OCI-LY1 (cell line): ENCODE results near the gene FN1.

Experiments used
- H2AFZ ChIP-seq: fragments of 200-600 bp; sonication (generic), shearing (Covaris generic); 2 replicates; pipeline ENCODE4 v1.6.0; 2014; ENCODE audit warnings: antibody characterized with exemption, mild to moderate bottlenecking, low read length
- H3F3A ChIP-seq: fragments of 200-600 bp; sonication (generic), shearing (Covaris generic); 2 replicates; pipeline ENCODE4 v1.6.0; 2014; ENCODE audit warnings: mild to moderate bottlenecking, antibody characterized with exemption, low read length, moderate library complexity; ENCODE audit not compliant: insufficient read depth
- H3K27ac ChIP-seq: fragments of 200-600 bp; sonication (generic); 2 replicates; pipeline ENCODE4 v1.5.1; 2014; ENCODE audit warnings: low read length, mixed run types, mild to moderate bottlenecking, low read depth; ENCODE audit not compliant: poor library complexity, severe bottlenecking
- H3K27me3 ChIP-seq: fragments of 200-600 bp; sonication (generic); 2 replicates; pipeline ENCODE4 v1.6.0; 2014; ENCODE audit warnings: antibody characterized with exemption, mild to moderate bottlenecking, low read length, moderate library complexity; ENCODE audit not compliant: insufficient read depth
- H3K36me3 ChIP-seq: fragments of 200-600 bp; sonication (generic); 2 replicates; pipeline ENCODE4 v1.6.1; 2014; ENCODE audit warnings: mild to moderate bottlenecking, antibody characterized with exemption, low read length, moderate library complexity, mixed read lengths; ENCODE audit not compliant: insufficient read depth
- H3K4me1 ChIP-seq: fragments of 200-600 bp; sonication (generic); 2 replicates; pipeline ENCODE4 v1.5.1; 2014; ENCODE audit warnings: mild to moderate bottlenecking, low read length, moderate library complexity; ENCODE audit not compliant: insufficient read depth, severe bottlenecking
- H3K4me2 ChIP-seq: fragments of 200-600 bp; sonication (generic), shearing (Covaris generic); 2 replicates; pipeline ENCODE4 v1.6.1; 2014; ENCODE audit warnings: low read length
- H3K4me3 ChIP-seq: fragments of 200-600 bp; sonication (generic); 2 replicates; pipeline ENCODE4 v1.5.1; 2014; ENCODE audit warnings: low read length, low read depth, mild to moderate bottlenecking, mixed read lengths; ENCODE audit not compliant: poor library complexity, severe bottlenecking
- H3K79me2 ChIP-seq: fragments of 200-600 bp; shearing (Covaris generic); 2 replicates; pipeline ENCODE4 v1.6.1; 2016; ENCODE audit warnings: mixed run types, low read length, mixed read lengths; ENCODE audit not compliant: insufficient read depth
- H3K9ac ChIP-seq: fragments of 200-600 bp; sonication (generic), shearing (Covaris generic); 2 replicates; pipeline ENCODE4 v1.6.1; 2014; ENCODE audit warnings: mild to moderate bottlenecking, low read length, mixed read lengths
- H3K9me2 ChIP-seq: fragments of 200-600 bp; sonication (generic), shearing (Covaris generic); 2 replicates; pipeline ENCODE4 v1.6.1; 2014; ENCODE audit warnings: low read depth, mild to moderate bottlenecking, low read length, mixed read lengths
- H3K9me3 ChIP-seq: fragments of 200-600 bp; shearing (Covaris generic); 2 replicates; pipeline ENCODE4 v1.6.1; 2014; ENCODE audit warnings: low read length, mixed read lengths
- H4K20me1 ChIP-seq: fragments of 200-600 bp; sonication (generic), shearing (Covaris generic); 2 replicates; pipeline ENCODE4 v1.6.0; 2016; ENCODE audit warnings: mild to moderate bottlenecking, low read length; ENCODE audit not compliant: insufficient read depth
- CTCF ChIP-seq: fragments of 200-600 bp; sonication (generic), shearing (Covaris generic); IDR thresholded peaks from 2 replicates; pipeline ENCODE4 v1.5.1; 2017; ENCODE audit warnings: mild to moderate bottlenecking, antibody characterized with exemption, low read length, moderate library complexity, mixed read lengths
- EZH2 ChIP-seq: fragments of 200-600 bp; sonication (generic), shearing (Covaris generic); IDR thresholded peaks from 2 replicates; pipeline ENCODE4 v1.8.0; 2017; ENCODE audit warnings: borderline replicate concordance, mixed run types, mild to moderate bottlenecking, antibody characterized with exemption, low read length, moderate library complexity, mixed read lengths

The FN1 gene

GRCh38 chr2:215355801-215356200 lies 80.1 kb downstream of the FN1 start:
- Histone ChIP-seq H3K9me3 (no peaks in the 10 kb centered on the region), H3F3A (no peaks in the 10 kb centered on the region), H4K20me1 (no peaks in the 10 kb centered on the region), H3K79me2 (no peaks in the 10 kb centered on the region), H3K36me3 (peaks cover 53% of the 10 kb centered on the region), H2AFZ (no peak overlapping the region), H3K4me1 (no peaks in the 10 kb centered on the region), H3K27me3 (no peaks in the 10 kb centered on the region), H3K9ac (no peak overlapping the region), H3K9me2 (no peaks in the 10 kb centered on the region), H3K4me2 (no peak overlapping the region), H3K27ac (no peak overlapping the region), H3K4me3 (no peak overlapping the region)
- no peak for TF ChIP-seq CTCF

- Histone ChIP-seq H3K9me3 (no peaks in the 10 kb centered on the region), H3K4me3 (no peak overlapping the region), H4K20me1 (no peaks in the 10 kb centered on the region), H3K9me2 (no peaks in the 10 kb centered on the region), H3F3A (no peaks in the 10 kb centered on the region), H3K4me2 (no peak overlapping the region), H3K27me3 (no peaks in the 10 kb centered on the region), H2AFZ (no peak overlapping the region), H3K79me2 (no peaks in the 10 kb centered on the region), H3K4me1 (no peaks in the 10 kb centered on the region), H3K36me3 (peaks cover 53% of the 10 kb centered on the region; the same call in 1 of the 2 replicates), H3K27ac (no peak overlapping the region), H3K9ac (no peak overlapping the region)
- TF ChIP-seq EZH2 = no peak
- TF ChIP-seq CTCF = no peak
These were observed 80.8 kb downstream of the FN1 start for GRCh38 chr2:215354771-215355695.

- H3K9me2 ChIP-seq = no peaks in the 10 kb centered on the region
- peaks cover 71% of the 10 kb centered on the region for H3K36me3 ChIP-seq
- no peaks in the 10 kb centered on the region for H4K20me1 ChIP-seq
- H3K9ac ChIP-seq = no peak overlapping the region
- H3K4me2 ChIP-seq = no peak overlapping the region
- no peak overlapping the region for H3K4me3 ChIP-seq
- H3K9me3 ChIP-seq = no peaks in the 10 kb centered on the region
- H2AFZ ChIP-seq = no peak overlapping the region
- H3F3A ChIP-seq = no peaks in the 10 kb centered on the region
- H3K4me1 ChIP-seq = no peaks in the 10 kb centered on the region
- no peaks in the 10 kb centered on the region for H3K79me2 ChIP-seq
- TF ChIP-seq CTCF = no peak
- TF ChIP-seq EZH2 = no peak
- H3K27me3 ChIP-seq = no peaks in the 10 kb centered on the region
- H3K27ac ChIP-seq = no peak overlapping the region
These were observed 83.3 kb downstream of the FN1 start for GRCh38 chr2:215352602-215353001.
